ENCODE data around the gene MYO7B.

Gene MYO7B

DNA sequence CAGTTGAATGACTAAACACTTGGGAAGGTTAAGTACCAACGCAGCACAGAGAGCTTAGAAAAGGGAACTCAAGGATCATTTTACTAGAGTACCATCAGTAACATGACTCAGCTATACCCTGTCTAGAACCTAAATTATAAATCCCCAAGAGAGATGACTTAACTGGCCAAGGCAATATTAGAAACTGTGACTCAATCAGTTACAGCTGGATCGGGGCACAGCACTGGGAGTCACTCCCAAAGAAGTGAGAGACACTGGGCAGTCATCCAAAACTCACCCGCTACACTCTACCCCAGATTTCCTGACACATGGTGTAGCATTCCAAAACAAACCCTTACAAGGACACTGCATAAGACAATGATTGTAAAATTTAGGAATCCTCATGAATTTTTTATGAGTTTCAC lies 26.9 kb upstream of the MYO7B start:
- Histone ChIP-seq H2AFZ (ENCODE audit: low read length) (no peak overlapping the region), H3K4me3 (ENCODE audit: low read depth, low read length, poor library complexity, severe bottlenecking) (no peak overlapping the region), H3K9ac (ENCODE audit: low read length) (no peak overlapping the region), H4K20me1 (ENCODE audit: insufficient read depth, low read length) (peaks cover 6% of the 10 kb centered on the region; the same call in 1 of the 2 replicates), H3K4me1 (ENCODE audit: insufficient read depth, low read length, severe bottlenecking) (no peaks in the 10 kb centered on the region), H3K9me3 (ENCODE audit: low read length) (no peaks in the 10 kb centered on the region), H3K27ac (ENCODE audit: low read depth, low read length, poor library complexity, severe bottlenecking) (no peak overlapping the region), H3K27me3 (ENCODE audit: insufficient read depth, low read length) (no peaks in the 10 kb centered on the region), H3F3A (ENCODE audit: insufficient read depth, low read length) (no peaks in the 10 kb centered on the region), H3K9me2 (ENCODE audit: low read depth, low read length) (no peaks in the 10 kb centered on the region), H3K79me2 (ENCODE audit: insufficient read depth, low read length) (peaks cover 66% of the 10 kb centered on the region), H3K36me3 (ENCODE audit: insufficient read depth, low read length) (peaks cover 50% of the 10 kb centered on the region), H3K4me2 (ENCODE audit: low read length) (no peak overlapping the region)
- TF ChIP-seq, protein P1, sequence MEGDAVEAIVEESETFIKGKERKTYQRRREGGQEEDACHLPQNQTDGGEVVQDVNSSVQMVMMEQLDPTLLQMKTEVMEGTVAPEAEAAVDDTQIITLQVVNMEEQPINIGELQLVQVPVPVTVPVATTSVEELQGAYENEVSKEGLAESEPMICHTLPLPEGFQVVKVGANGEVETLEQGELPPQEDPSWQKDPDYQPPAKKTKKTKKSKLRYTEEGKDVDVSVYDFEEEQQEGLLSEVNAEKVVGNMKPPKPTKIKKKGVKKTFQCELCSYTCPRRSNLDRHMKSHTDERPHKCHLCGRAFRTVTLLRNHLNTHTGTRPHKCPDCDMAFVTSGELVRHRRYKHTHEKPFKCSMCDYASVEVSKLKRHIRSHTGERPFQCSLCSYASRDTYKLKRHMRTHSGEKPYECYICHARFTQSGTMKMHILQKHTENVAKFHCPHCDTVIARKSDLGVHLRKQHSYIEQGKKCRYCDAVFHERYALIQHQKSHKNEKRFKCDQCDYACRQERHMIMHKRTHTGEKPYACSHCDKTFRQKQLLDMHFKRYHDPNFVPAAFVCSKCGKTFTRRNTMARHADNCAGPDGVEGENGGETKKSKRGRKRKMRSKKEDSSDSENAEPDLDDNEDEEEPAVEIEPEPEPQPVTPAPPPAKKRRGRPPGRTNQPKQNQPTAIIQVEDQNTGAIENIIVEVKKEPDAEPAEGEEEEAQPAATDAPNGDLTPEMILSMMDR (IDR thresholded peaks at IDR 0.05; ENCODE audit: low read length), result no peak
- TF ChIP-seq EZH2 (IDR thresholded peaks at IDR 0.05; ENCODE audit: borderline replicate concordance, low read length), result no peak

DNA sequence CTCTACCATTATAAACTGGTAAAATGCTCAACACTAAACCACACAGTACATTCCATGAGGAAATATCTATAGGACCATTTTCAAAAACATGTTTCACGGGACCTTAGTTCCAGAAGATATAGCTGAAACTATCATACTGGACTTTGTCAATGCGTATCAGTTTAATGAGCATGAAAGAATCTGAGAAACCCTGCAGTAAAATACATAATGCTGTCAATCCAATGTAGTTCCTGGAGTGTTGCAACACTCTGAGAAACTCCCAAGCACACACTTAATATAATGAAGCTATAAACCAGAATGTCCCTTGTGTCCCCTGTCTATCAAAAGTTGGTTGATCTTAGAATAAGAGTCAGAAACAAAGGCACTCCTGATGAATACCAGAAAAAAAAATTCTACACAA lies 25.4 kb upstream of the MYO7B start:
- Histone ChIP-seq H3K4me1 (ENCODE audit: insufficient read depth, low read length, severe bottlenecking) (no peaks in the 10 kb centered on the region), H3K9me3 (ENCODE audit: low read length) (no peaks in the 10 kb centered on the region), H3K27ac (ENCODE audit: low read depth, low read length, poor library complexity, severe bottlenecking) (no peak overlapping the region), H4K20me1 (ENCODE audit: insufficient read depth, low read length) (peaks cover 6% of the 10 kb centered on the region; the same call in 1 of the 2 replicates), H3F3A (ENCODE audit: insufficient read depth, low read length) (no peaks in the 10 kb centered on the region), H3K9me2 (ENCODE audit: low read depth, low read length) (no peaks in the 10 kb centered on the region), H3K79me2 (ENCODE audit: insufficient read depth, low read length) (peaks cover 68% of the 10 kb centered on the region), H3K36me3 (ENCODE audit: insufficient read depth, low read length) (peaks cover 48% of the 10 kb centered on the region), H2AFZ (ENCODE audit: low read length) (no peak overlapping the region), H3K4me3 (ENCODE audit: low read depth, low read length, poor library complexity, severe bottlenecking) (no peak overlapping the region), H3K27me3 (ENCODE audit: insufficient read depth, low read length) (no peaks in the 10 kb centered on the region), H3K9ac (ENCODE audit: low read length) (no peak overlapping the region), H3K4me2 (ENCODE audit: low read length) (no peak overlapping the region)
- no peak for TF ChIP-seq EZH2 (IDR thresholded peaks at IDR 0.05; ENCODE audit: borderline replicate concordance, low read length)
- TF ChIP-seq, protein P1 (IDR thresholded peaks at IDR 0.05; ENCODE audit: low read length), result no peak

DNA sequence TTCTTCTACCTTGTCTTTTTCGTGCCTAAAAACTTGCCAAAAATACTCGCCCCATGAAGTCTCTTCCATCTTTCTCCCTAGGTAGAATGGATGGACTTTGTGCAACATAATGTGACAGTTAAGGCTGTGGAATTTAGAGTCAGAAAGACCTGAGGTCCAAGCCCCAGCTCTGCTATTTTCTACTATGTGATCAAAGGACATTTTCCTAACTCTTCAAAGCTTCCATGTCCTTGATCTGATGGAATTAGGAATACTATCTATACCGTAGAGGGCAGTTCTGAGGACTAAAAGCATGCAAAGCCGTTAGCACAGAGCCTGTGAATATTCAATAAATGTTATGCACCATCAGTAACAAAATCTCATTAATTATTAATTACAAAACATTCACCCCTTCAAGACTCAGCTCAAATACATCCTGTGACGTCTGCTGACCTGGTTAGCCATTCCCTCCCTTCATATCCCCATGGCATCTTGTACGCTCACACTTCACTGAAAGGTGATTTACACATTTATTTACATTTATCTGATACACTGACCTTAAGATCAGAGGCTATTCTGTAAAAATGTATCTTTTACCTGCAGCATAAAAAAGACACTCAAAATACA lies 24.3 kb upstream of the MYO7B start:
- H3F3A ChIP-seq (ENCODE audit: insufficient read depth, low read length), result no peaks in the 10 kb centered on the region
- H3K4me2 ChIP-seq (ENCODE audit: low read length), result no peak overlapping the region
- H3K36me3 ChIP-seq (ENCODE audit: insufficient read depth, low read length), result peaks cover 54% of the 10 kb centered on the region
- H3K27ac ChIP-seq (ENCODE audit: low read depth, low read length, poor library complexity, severe bottlenecking), result no peak overlapping the region
- no peaks in the 10 kb centered on the region for H3K9me2 ChIP-seq (ENCODE audit: low read depth, low read length)
- no peak for TF ChIP-seq EZH2 (IDR thresholded peaks at IDR 0.05; ENCODE audit: borderline replicate concordance, low read length)
- TF ChIP-seq, protein P1 (IDR thresholded peaks at IDR 0.05; ENCODE audit: low read length), result no peak
- H3K27me3 ChIP-seq (ENCODE audit: insufficient read depth, low read length), result no peaks in the 10 kb centered on the region
- H2AFZ ChIP-seq (ENCODE audit: low read length), result no peak overlapping the region
- peaks cover 79% of the 10 kb centered on the region for H3K79me2 ChIP-seq (ENCODE audit: insufficient read depth, low read length)
- H3K9me3 ChIP-seq (ENCODE audit: low read length), result no peaks in the 10 kb centered on the region
- H4K20me1 ChIP-seq (ENCODE audit: insufficient read depth, low read length), result peaks cover 6% of the 10 kb centered on the region; the same call in 1 of the 2 replicates
- no peak overlapping the region for H3K4me3 ChIP-seq (ENCODE audit: low read depth, low read length, poor library complexity, severe bottlenecking)
- H3K4me1 ChIP-seq (ENCODE audit: insufficient read depth, low read length, severe bottlenecking), result no peaks in the 10 kb centered on the region
- no peak overlapping the region for H3K9ac ChIP-seq (ENCODE audit: low read length)

Data from OCI-LY1 (cell line).